IMR-90 (cell line): ENCODE data around the gene C1QL2. TPM values are rescaled to one million over a fixed set of nuclear protein-coding genes. Genes with fewer than 3 reads are reported as not detected.

Experiments used
- ATAC-seq: fragments of 200-7000 bp; cut with Tn5 transposase; 2 replicates; pipeline ENCODE4 v1.9.1; 2020; ENCODE audit warnings: low read depth, mild to moderate bottlenecking, moderate library complexity
- BruUV-seq: library from RNA; stranded (reverse); fragments of 400-500 nt; replicated peaks from 2 replicates; lab custom pipeline; 2021; lab: Mats Ljungman, UMichigan
- CTCF ChIA-PET: fragments of 300-600 bp; formaldehyde crosslinking; extraction: SDS; loops from one replicate; lab custom pipeline; 2021; ENCODE audit warnings: antibody characterized with exemption; lab: Yijun Ruan, JAX
- POLR2A ChIA-PET: fragments of 300-600 bp; sonication (Branson Sonifier 250); formaldehyde crosslinking; loops from one replicate; lab custom pipeline; 2022; ENCODE audit warnings: antibody characterized with exemption; ENCODE audit not compliant: unreplicated experiment; lab: Charles Lee
- DNase-seq: peaks from one replicate; pipeline ENCODE4 v3.0.0; 2013
- H2AFZ ChIP-seq: replicated peaks from 2 replicates; pipeline ENCODE3; 2013; ENCODE audit warnings: low read length, mild to moderate bottlenecking; ENCODE audit not compliant: poor library complexity
- H2AK5ac ChIP-seq: 2 replicates; pipeline ENCODE4 v1.6.1; 2013; ENCODE audit warnings: low read depth, low read length, inconsistent platforms
- H2AK9ac ChIP-seq: replicated peaks from 2 replicates; pipeline ENCODE3; 2013; ENCODE audit warnings: mild to moderate bottlenecking, low read depth, low read length, moderate library complexity; ENCODE audit not compliant: poor library complexity
- H2BK120ac ChIP-seq: 2 replicates; pipeline ENCODE4 v1.6.1; 2013; ENCODE audit warnings: low read depth, low read length, inconsistent platforms
- H2BK15ac ChIP-seq: 3 replicates; pipeline ENCODE4 v1.6.1; 2013; ENCODE audit warnings: low read depth, low read length, inconsistent platforms
- H2BK20ac ChIP-seq: 2 replicates; pipeline ENCODE4 v1.6.1; 2013; ENCODE audit warnings: low read depth, mild to moderate bottlenecking, inconsistent platforms, low read length, moderate library complexity
- H2BK5ac ChIP-seq: 2 replicates; pipeline ENCODE4 v1.6.1; 2013; ENCODE audit warnings: mild to moderate bottlenecking, low read depth, low read length, inconsistent platforms; ENCODE audit not compliant: poor library complexity, severe bottlenecking
- H3K14ac ChIP-seq: replicated peaks from 2 replicates; pipeline ENCODE4 v1.6.1; 2013; ENCODE audit warnings: low read depth, low read length, inconsistent platforms
- H3K18ac ChIP-seq: 2 replicates; pipeline ENCODE4 v1.6.1; 2013; ENCODE audit warnings: low read depth, low read length, control low read depth
- H3K23ac ChIP-seq: 2 replicates; pipeline ENCODE4 v1.6.1; 2013; ENCODE audit warnings: low read depth, low read length, inconsistent platforms
- H3K27ac ChIP-seq: 2 replicates; pipeline ENCODE4 v1.5.1; 2013; ENCODE audit warnings: mild to moderate bottlenecking, control low read depth, low read length; ENCODE audit not compliant: insufficient read depth
- H3K27me3 ChIP-seq: 2 replicates; pipeline ENCODE4 v1.6.1; 2013; ENCODE audit warnings: low read length; ENCODE audit not compliant: control insufficient read depth, insufficient read depth
- H3K36me3 ChIP-seq: 2 replicates; pipeline ENCODE4 v1.6.1; 2013; ENCODE audit warnings: low read length, mixed read lengths; ENCODE audit not compliant: control insufficient read depth, insufficient read depth
- H3K4ac ChIP-seq: 2 replicates; pipeline ENCODE4 v1.6.1; 2013; ENCODE audit warnings: low read depth, low read length, inconsistent platforms
- H3K4me1 ChIP-seq: 2 replicates; pipeline ENCODE4 v1.6.1; 2013; ENCODE audit warnings: low read length, mixed read lengths; ENCODE audit not compliant: control insufficient read depth, insufficient read depth
- H3K4me2 ChIP-seq: 2 replicates; pipeline ENCODE4 v1.6.1; 2013; ENCODE audit warnings: low read depth, mild to moderate bottlenecking, control low read depth, low read length, moderate library complexity
- H3K4me3 ChIP-seq: 2 replicates; pipeline ENCODE4 v1.5.1; 2013; ENCODE audit warnings: low read depth, mild to moderate bottlenecking, control low read depth, low read length, moderate library complexity; ENCODE audit not compliant: insufficient read depth
- H3K56ac ChIP-seq: 2 replicates; pipeline ENCODE4 v1.6.1; 2013; ENCODE audit warnings: low read length, inconsistent platforms; ENCODE audit not compliant: insufficient read depth; ENCODE audit errors: extremely low read depth
- H3K79me1 ChIP-seq, 2 experiments: 2 replicates each; pipeline ENCODE4 v1.6.1; 2013; ENCODE audit warnings: low read length in 2 of 2, inconsistent platforms in 1 of 2, low read depth in 1 of 2
- H3K9ac ChIP-seq: 2 replicates; pipeline ENCODE4 v1.6.1; 2013; ENCODE audit warnings: low read depth, low read length, control low read depth
- H3K9me1 ChIP-seq: 2 replicates; pipeline ENCODE4 v1.6.1; 2013; ENCODE audit warnings: low read length, inconsistent platforms; ENCODE audit not compliant: insufficient read depth
- H3K9me3 ChIP-seq: 2 replicates; pipeline ENCODE4 v1.6.1; 2013; ENCODE audit warnings: low read length; ENCODE audit not compliant: control insufficient read depth, insufficient read depth
- H4K20me1 ChIP-seq: 2 replicates; pipeline ENCODE4 v1.6.1; 2013; ENCODE audit warnings: low read length, inconsistent platforms; ENCODE audit not compliant: insufficient read depth
- H4K5ac ChIP-seq: 2 replicates; pipeline ENCODE4 v1.6.1; 2013; ENCODE audit warnings: mild to moderate bottlenecking, low read depth, low read length, control low read depth
- H4K8ac ChIP-seq, 2 experiments: 2 replicates each; pipeline ENCODE4 v1.6.1; 2013; ENCODE audit warnings: low read depth in 2 of 2, low read length in 2 of 2, control low read depth in 1 of 2, inconsistent platforms in 1 of 2
- H4K91ac ChIP-seq: 2 replicates; pipeline ENCODE4 v1.6.1; 2013; ENCODE audit warnings: low read depth, low read length, inconsistent platforms; ENCODE audit not compliant: insufficient read depth
- BHLHE40 ChIP-seq: fragments of 150-350 bp; IDR thresholded peaks from 2 replicates; pipeline ENCODE4 v1.6.1; 2016; ENCODE audit warnings: mild to moderate bottlenecking, low read depth, low read length
- CEBPB ChIP-seq: IDR thresholded peaks from 2 replicates; pipeline ENCODE4 v1.6.1; 2012; ENCODE audit warnings: low read depth, low read length, improper control_type of control experiment
- CHD1 ChIP-seq: IDR thresholded peaks from 2 replicates; pipeline ENCODE4 v1.6.1; 2012; ENCODE audit warnings: low read depth, low read length, improper control_type of control experiment
- ELK1 ChIP-seq: fragments of 150-350 bp; IDR thresholded peaks from 2 replicates; pipeline ENCODE4 v1.6.1; 2016; ENCODE audit warnings: low read depth, mild to moderate bottlenecking, low read length, moderate library complexity, borderline replicate concordance
- FOS ChIP-seq: fragments of 150-350 bp; IDR thresholded peaks from 2 replicates; pipeline ENCODE4 v1.6.1; 2016; ENCODE audit warnings: low read depth, low read length
- MAFK ChIP-seq: IDR thresholded peaks from 2 replicates; pipeline ENCODE4 v1.6.1; 2012; ENCODE audit warnings: low read depth, low read length, improper control_type of control experiment
- MAZ ChIP-seq: IDR thresholded peaks from 2 replicates; pipeline ENCODE4 v1.6.1; 2012; ENCODE audit warnings: low read depth, mild to moderate bottlenecking, low read length, improper control_type of control experiment, moderate library complexity, borderline replicate concordance
- MXI1 ChIP-seq: IDR thresholded peaks from 2 replicates; pipeline ENCODE4 v1.6.1; 2012; ENCODE audit warnings: low read depth, mild to moderate bottlenecking, low read length, moderate library complexity, borderline replicate concordance
- NFE2L2 ChIP-seq: fragments of 150-350 bp; IDR thresholded peaks from 2 replicates; pipeline ENCODE4 v1.6.1; 2016; ENCODE audit warnings: low read depth, mild to moderate bottlenecking, low read length
- POLR2A ChIP-seq: IDR thresholded peaks from 2 replicates; pipeline ENCODE4 v1.6.1; 2012; ENCODE audit warnings: mild to moderate bottlenecking, low read depth, low read length
- RAD21 ChIP-seq: IDR thresholded peaks from 2 replicates; pipeline ENCODE4 v1.6.1; 2012; ENCODE audit warnings: low read length, improper control_type of control experiment
- RCOR1 ChIP-seq: IDR thresholded peaks from 2 replicates; pipeline ENCODE4 v1.6.1; 2012; ENCODE audit warnings: mild to moderate bottlenecking, low read length, improper control_type of control experiment; ENCODE audit not compliant: insufficient replicate concordance
- RFX5 ChIP-seq: IDR thresholded peaks from 2 replicates; pipeline ENCODE4 v1.8.0; 2012; ENCODE audit warnings: low read depth, mild to moderate bottlenecking, low read length, moderate library complexity
- SMC3 ChIP-seq: fragments of 150-350 bp; IDR thresholded peaks from 2 replicates; pipeline ENCODE4 v1.6.1; 2016; ENCODE audit warnings: low read depth, mild to moderate bottlenecking, antibody characterized with exemption, low read length, moderate library complexity
- WGBS, 2 experiments: methylation state at CpG; one replicate each; pipeline versions ENCODE4 v1.1.5 to v1.1.7; 2013; ENCODE audit warnings: missing lambda C conversion rate in 2 of 2; ENCODE audit not compliant: insufficient read length in 1 of 2; ENCODE audit errors: extremely low coverage in 2 of 2; 5-methylcytosine and 5-hydroxymethylcytosine counted together
- dilution Hi-C: fragments of 300-500 bp; cut with HindIII; formaldehyde crosslinking; loops from one replicate; pipeline ENCODE4 v1.14.3; 2018; ENCODE audit warnings: low sequenced_read_pairs; ENCODE audit not compliant: unreplicated experiment
- in situ Hi-C: fragments of 300-500 bp; cut with MboI; formaldehyde crosslinking; loops from 3 replicates; pipeline ENCODE4 v1.14.3; 2019; ENCODE audit warnings: low sequenced_read_pairs, inconsistent platforms, mixed read lengths
- intact Hi-C: fragments of 100-400 bp; cut with micrococcal nuclease; formaldehyde crosslinking; loops from 2 replicates; pipeline ENCODE4 v1.10.0; 2022
- polyA plus RNA-seq, 3 experiments: library from polyadenylated mRNA; depleted of rRNA; stranded (reverse); fragments of >200 nt; gene quantifications; 2 replicates each; pipeline ENCODE4 v1.2.3, GENCODE V29; 2012; ENCODE audit warnings: low replicate concordance in 1 of 3
- total RNA-seq: library from RNA; depleted of rRNA; stranded (reverse); fragments of >200 nt; gene quantifications from 2 replicates; pipeline ENCODE4 v1.2.3, GENCODE V29; 2012
- TF ChIP-seq, protein P1 (sequence below): conservative IDR thresholded peaks from 2 replicates; pipeline ENCODE4 v1.5.1; 2012; ENCODE audit warnings: mild to moderate bottlenecking, low read depth, low read length, improper control_type of control experiment
- TF ChIP-seq, protein P2 (sequence below): fragments of 150-350 bp; IDR thresholded peaks from 2 replicates; pipeline ENCODE4 v1.6.1; 2017; ENCODE audit warnings: mild to moderate bottlenecking, antibody characterized with exemption, low read length, low read depth

C1QL2 gene
- total and polyA plus RNA-seq, 2 of the 4 experiments (the other 2 are of a cell fraction) = not detected

DNA sequence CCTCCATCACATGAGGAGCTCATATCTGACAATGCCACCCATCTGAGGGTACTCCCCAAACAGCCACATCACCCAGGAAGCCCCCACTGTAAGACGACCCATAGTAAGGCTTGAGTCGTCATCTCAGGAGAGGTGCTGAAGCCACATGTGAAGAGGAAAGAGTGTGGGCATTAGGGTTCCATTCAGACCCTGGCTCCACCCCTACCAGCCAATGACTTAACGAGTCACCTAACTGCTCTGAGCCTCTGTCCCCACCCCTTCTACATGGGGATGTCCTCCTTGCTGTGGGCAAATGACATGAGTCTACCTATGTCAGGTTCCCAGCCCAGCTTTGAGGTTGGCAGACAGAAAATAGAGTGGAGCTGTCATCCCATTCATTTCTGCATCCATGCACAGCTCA lies 46.3 kb downstream of the C1QL2 start:
- ChIA-PET POLR2A (no interaction called here), CTCF (no interaction called here)
- Histone ChIP-seq H2AFZ (no peak overlapping the region), H3K18ac (no peak overlapping the region), H2BK15ac (no peak overlapping the region), H3K56ac (no peak overlapping the region), H3K36me3 (no peaks in the 10 kb centered on the region), H3K9me1 (no peaks in the 10 kb centered on the region), H4K5ac (no peak overlapping the region), H3K27ac (no peak overlapping the region), H3K9ac (no peak overlapping the region), H3K4ac (no peak overlapping the region), H4K20me1 (no peaks in the 10 kb centered on the region), H2BK20ac (no peak overlapping the region), H3K9me3 (no peaks in the 10 kb centered on the region; the same call in 1 of the 2 replicates), H3K4me1 (no peaks in the 10 kb centered on the region), H2BK120ac (no peak overlapping the region), H2BK5ac (no peak overlapping the region), H4K8ac (no peak overlapping the region), H3K14ac (no peak overlapping the region), H3K27me3 (no peaks in the 10 kb centered on the region; the same call in 1 of the 2 replicates), H2AK9ac (no peak overlapping the region), H3K23ac (no peak overlapping the region), H3K4me2 (no peak overlapping the region), H3K4me3 (no peak overlapping the region), H2AK5ac (no peak overlapping the region), H4K91ac (no peak overlapping the region), H3K79me1 (no peaks in the 10 kb centered on the region)
- TF ChIP-seq BHLHE40 = no peak
- TF ChIP-seq, protein P1, sequence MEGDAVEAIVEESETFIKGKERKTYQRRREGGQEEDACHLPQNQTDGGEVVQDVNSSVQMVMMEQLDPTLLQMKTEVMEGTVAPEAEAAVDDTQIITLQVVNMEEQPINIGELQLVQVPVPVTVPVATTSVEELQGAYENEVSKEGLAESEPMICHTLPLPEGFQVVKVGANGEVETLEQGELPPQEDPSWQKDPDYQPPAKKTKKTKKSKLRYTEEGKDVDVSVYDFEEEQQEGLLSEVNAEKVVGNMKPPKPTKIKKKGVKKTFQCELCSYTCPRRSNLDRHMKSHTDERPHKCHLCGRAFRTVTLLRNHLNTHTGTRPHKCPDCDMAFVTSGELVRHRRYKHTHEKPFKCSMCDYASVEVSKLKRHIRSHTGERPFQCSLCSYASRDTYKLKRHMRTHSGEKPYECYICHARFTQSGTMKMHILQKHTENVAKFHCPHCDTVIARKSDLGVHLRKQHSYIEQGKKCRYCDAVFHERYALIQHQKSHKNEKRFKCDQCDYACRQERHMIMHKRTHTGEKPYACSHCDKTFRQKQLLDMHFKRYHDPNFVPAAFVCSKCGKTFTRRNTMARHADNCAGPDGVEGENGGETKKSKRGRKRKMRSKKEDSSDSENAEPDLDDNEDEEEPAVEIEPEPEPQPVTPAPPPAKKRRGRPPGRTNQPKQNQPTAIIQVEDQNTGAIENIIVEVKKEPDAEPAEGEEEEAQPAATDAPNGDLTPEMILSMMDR = no peak
- TF ChIP-seq ELK1 = no peak
- no peak for TF ChIP-seq NFE2L2
- no peak for TF ChIP-seq MAFK
- no peak for TF ChIP-seq SMC3
- TF ChIP-seq, protein P2, sequence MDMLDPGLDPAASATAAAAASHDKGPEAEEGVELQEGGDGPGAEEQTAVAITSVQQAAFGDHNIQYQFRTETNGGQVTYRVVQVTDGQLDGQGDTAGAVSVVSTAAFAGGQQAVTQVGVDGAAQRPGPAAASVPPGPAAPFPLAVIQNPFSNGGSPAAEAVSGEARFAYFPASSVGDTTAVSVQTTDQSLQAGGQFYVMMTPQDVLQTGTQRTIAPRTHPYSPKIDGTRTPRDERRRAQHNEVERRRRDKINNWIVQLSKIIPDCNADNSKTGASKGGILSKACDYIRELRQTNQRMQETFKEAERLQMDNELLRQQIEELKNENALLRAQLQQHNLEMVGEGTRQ = no peak
- no peak for TF ChIP-seq CHD1
- TF ChIP-seq RFX5 = no peak
- no peak for TF ChIP-seq POLR2A
- no peak for TF ChIP-seq CEBPB
- no peak for TF ChIP-seq RAD21
- no peak for TF ChIP-seq MXI1
- TF ChIP-seq RCOR1 = no peak
- no peak for TF ChIP-seq MAZ
- TF ChIP-seq FOS = no peak
- BruUV-seq = no TSS peak
- ATAC-seq (no peak), DNase-seq (no peak)
- dilution Hi-C loops (no loop called here), in situ Hi-C loops (no loop called here), intact Hi-C loops (no loop called here)
- no CpG with 5 or more reads among the region's 3 CpGs for WGBS, 2 experiments
